Ishikawa (cell line): ENCODE results near the gene WNT7A.

ENCODE experiments used
- CREB1 ChIP-seq: IDR thresholded peaks from 2 replicates; pipeline ENCODE4 v1.6.1; 2012; ENCODE audit warnings: low read depth
- TCF12 ChIP-seq: IDR thresholded peaks from 2 replicates; pipeline ENCODE4 v1.6.1; 2012; ENCODE audit warnings: low read depth

DNA sequence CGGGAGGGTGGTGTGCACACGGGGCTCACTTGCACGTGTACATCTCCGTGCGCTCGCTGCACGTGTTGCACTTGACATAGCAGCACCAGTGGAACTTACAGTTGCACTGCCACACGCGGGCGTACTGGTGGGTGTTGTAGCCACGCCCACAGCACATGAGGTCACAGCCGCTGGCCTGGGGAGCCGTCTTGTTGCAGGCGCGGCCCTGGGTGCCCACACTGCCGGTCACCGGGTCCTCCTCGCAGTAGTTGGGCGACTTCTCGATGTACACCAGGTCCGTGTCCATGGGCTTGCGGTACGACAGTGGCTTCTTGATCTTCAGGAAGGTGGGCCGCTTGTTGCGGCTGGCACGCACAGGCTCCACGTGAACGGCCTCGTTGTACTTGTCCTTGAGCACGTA is 61.0 kb downstream of the WNT7A start:
- no peak for TF ChIP-seq CREB1
- TF ChIP-seq TCF12 = no peak
